ENCODE results near the gene MIOS.

- TF ChIP-seq CTCF (IDR thresholded peaks at IDR 0.05 in 8 of 11, conservative IDR thresholded peaks at IDR 0.05 in 3 of 11) (no peak), POLR2AphosphoS5 (IDR thresholded peaks at IDR 0.05) (no peak)
These were observed 686 bp upstream of the MIOS start for GRCh38 chr7:7565746-7566650.
